ENCODE measurements around the gene UBE2U.

UBE2U gene

GRCh38 chr1:64203420-64203819, at the start of gene UBE2U:
TSS of gene UBE2U (plus strand) at chr1:64203623. CDS start at chr1:64204051, 428 bp downstream.
- DNase-seq (ENCODE audit: low read depth) = no peak

- DNase-seq (ENCODE audit: low read depth) = no peak
Observed at GRCh38 chr1:64155278-64155677, 48.1 kb upstream of the UBE2U start.

- no peak for DNase-seq (ENCODE audit: low read depth)
Observed at GRCh38 chr1:64161357-64161941, 42.0 kb upstream of the UBE2U start.

GRCh38 chr1:64162151-64162550, 41.3 kb upstream of the UBE2U start:
- DNase-seq (ENCODE audit: low read depth) = no peak

- no peak for DNase-seq (ENCODE audit: low read depth)
Observed at GRCh38 chr1:64162804-64163203, 40.6 kb upstream of the UBE2U start.

GRCh38 chr1:64163431-64163830, 40.0 kb upstream of the UBE2U start:
- no peak for DNase-seq (ENCODE audit: low read depth)

GRCh38 chr1:64163970-64164369, 39.5 kb upstream of the UBE2U start:
- peak; percentile 14 for DNase-seq (ENCODE audit: low read depth)

- no peak for DNase-seq (ENCODE audit: low read depth)
Observed at GRCh38 chr1:64166629-64167028, 36.8 kb upstream of the UBE2U start.

- no peak for DNase-seq (ENCODE audit: low read depth)
Observed at GRCh38 chr1:64167176-64167575, 36.2 kb upstream of the UBE2U start.

GRCh38 chr1:64171246-64171645, 32.2 kb upstream of the UBE2U start:
- DNase-seq (ENCODE audit: low read depth) = no peak

- peak; percentile 58 for DNase-seq (ENCODE audit: low read depth)
Observed at GRCh38 chr1:64171797-64172281, 31.6 kb upstream of the UBE2U start.

- peak; percentile 18 for DNase-seq (ENCODE audit: low read depth)
Observed at GRCh38 chr1:64172458-64172983, 30.9 kb upstream of the UBE2U start.

GRCh38 chr1:64173336-64173940, 30.0 kb upstream of the UBE2U start:
- no peak for DNase-seq (ENCODE audit: low read depth)

- DNase-seq (ENCODE audit: low read depth) = no peak
Observed at GRCh38 chr1:64175639-64176038, 27.8 kb upstream of the UBE2U start.

- no peak for DNase-seq (ENCODE audit: low read depth)
Observed at GRCh38 chr1:64176659-64177058, 26.8 kb upstream of the UBE2U start.

- DNase-seq (ENCODE audit: low read depth) = no peak
Observed at GRCh38 chr1:64179588-64179987, 23.8 kb upstream of the UBE2U start.

GRCh38 chr1:64182207-64182606, 21.2 kb upstream of the UBE2U start:
- no peak for DNase-seq (ENCODE audit: low read depth)

- DNase-seq (ENCODE audit: low read depth) = no peak
Observed at GRCh38 chr1:64183395-64184002, 19.9 kb upstream of the UBE2U start.

GRCh38 chr1:64184003-64184440, 19.4 kb upstream of the UBE2U start:
- peak; percentile 81 for DNase-seq (ENCODE audit: low read depth)

- no peak for DNase-seq (ENCODE audit: low read depth)
Observed at GRCh38 chr1:64186138-64186897, 17.1 kb upstream of the UBE2U start.

- DNase-seq (ENCODE audit: low read depth) = no peak
Observed at GRCh38 chr1:64186898-64187280, 16.5 kb upstream of the UBE2U start.

- DNase-seq (ENCODE audit: low read depth) = no peak
Observed at GRCh38 chr1:64187646-64188045, 15.8 kb upstream of the UBE2U start.

GRCh38 chr1:64192290-64192689, 11.1 kb upstream of the UBE2U start:
- no peak for DNase-seq (ENCODE audit: low read depth)
